GM21526 (cell line): ENCODE measurements around the gene SORCS2.

ENCODE experiments used
- ATAC-seq: cut with Tn5 transposase; IDR thresholded peaks from one replicate; pipeline ENCODE4 v1.9.1; 2021; ENCODE audit warnings: moderate library complexity; ENCODE audit not compliant: unreplicated experiment, low FRiP score

The SORCS2 gene

GRCh38 chr4:7183780-7184460, 8.4 kb upstream of the SORCS2 start:
- no peak for ATAC-seq

GRCh38 chr4:7185487-7186030, 6.8 kb upstream of the SORCS2 start:
- ATAC-seq: no peak

GRCh38 chr4:7186031-7186430, 6.3 kb upstream of the SORCS2 start:
- no peak for ATAC-seq

- ATAC-seq: no peak
These were observed 5.7 kb upstream of the SORCS2 start for GRCh38 chr4:7186516-7187167.

DNA sequence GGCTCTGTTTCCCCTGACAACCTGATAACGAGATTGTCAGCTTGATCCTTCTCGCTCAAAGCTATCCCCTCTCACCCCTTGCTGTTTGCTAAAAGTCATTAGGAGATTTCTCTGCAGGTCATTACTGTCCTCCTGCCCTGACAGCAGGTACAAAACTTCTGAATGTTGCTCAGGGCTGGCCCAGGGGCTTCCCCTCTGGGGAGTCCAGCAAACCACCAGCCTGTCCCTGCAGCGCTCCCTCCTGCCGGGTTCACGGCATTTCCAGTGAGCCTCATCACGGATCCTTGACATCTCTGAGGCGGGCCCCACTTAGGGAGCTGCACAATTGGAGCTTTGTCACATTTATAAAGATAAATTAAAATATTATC, 5.2 kb upstream of the SORCS2 start:
- ATAC-seq: no peak

- no peak for ATAC-seq
These were observed 4.6 kb upstream of the SORCS2 start for GRCh38 chr4:7187691-7188090.

DNA sequence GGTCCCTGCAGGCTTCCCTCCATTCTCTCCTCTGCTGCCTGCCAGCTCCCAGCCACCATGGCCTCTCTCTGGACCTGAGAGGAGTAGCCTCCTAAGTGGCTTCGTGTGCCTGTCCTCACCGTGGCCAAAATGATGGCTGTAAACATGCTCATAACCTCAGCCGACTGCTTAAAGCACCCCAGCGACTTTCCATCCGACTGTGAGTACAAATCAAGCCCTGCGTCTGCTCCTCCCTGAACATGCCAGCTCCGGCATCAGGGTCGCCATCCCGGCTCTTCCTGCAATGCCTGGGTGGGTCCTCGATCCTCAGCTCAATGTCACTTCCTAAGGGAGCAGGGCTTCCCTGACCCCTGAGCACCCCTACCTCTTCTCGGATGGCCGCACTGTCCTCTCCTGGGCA, 3.3 kb upstream of the SORCS2 start:
- ATAC-seq: no peak

DNA sequence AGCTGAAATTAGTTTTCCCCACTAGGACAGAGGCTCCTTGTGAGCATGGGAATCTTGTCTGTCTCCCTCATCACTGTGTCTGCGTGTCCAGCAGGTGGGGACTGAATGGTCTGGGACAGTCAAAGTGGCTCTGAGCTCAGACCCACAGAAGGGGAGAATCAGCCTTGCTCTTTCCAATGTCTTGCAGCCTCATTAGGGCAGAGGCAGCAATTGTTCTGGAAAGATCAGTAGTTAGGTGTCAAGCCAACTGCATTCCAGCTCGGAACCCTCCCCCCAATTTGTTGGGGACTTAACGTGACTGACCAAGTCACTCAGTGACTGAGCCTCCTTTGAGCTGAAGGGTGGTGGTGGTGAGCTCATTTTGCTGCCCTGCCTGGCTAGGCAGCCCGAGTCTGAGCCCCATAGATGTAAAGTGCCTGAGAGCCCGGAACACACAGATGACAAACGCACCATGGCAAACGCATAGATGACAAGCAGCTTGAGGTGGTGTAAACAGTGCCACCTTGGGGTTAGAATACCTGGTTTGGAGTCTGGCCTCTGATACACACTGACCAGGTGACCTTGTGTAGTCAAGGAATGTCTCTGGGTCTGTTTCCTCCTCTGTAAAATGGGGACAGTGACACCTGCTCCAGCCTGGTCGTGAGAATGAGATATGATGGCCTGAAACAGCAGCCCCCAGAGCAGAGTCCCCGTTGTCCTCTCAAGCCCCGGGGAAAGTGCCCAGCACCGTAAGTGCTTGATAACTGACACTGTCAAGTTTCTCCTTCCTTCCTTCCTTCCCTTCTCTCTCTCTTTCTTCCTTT, 2.7 kb upstream of the SORCS2 start:
- no peak for ATAC-seq

DNA sequence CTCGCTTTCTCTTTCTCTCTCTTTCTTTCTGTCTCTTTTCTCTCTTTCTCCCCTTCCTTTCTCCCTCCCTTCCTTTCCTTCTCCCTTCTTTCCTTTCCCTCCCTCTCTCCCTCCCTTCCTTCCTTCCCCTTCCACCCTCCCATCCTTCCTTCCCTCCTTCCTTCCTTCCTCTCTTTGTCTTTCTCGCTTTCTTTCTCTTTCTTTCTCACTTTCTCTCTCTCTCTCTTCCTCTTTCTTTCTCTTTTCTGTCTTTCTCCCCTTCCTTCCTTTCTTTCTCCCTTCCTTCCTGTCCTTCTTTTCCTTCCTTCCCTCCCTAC, 2.1 kb upstream of the SORCS2 start:
- no peak for ATAC-seq

- ATAC-seq: no peak
These were observed 1.4 kb upstream of the SORCS2 start for GRCh38 chr4:7190691-7191545.

GRCh38 chr4:7191546-7192251, 639 bp upstream of the SORCS2 start:
- no peak for ATAC-seq

DNA sequence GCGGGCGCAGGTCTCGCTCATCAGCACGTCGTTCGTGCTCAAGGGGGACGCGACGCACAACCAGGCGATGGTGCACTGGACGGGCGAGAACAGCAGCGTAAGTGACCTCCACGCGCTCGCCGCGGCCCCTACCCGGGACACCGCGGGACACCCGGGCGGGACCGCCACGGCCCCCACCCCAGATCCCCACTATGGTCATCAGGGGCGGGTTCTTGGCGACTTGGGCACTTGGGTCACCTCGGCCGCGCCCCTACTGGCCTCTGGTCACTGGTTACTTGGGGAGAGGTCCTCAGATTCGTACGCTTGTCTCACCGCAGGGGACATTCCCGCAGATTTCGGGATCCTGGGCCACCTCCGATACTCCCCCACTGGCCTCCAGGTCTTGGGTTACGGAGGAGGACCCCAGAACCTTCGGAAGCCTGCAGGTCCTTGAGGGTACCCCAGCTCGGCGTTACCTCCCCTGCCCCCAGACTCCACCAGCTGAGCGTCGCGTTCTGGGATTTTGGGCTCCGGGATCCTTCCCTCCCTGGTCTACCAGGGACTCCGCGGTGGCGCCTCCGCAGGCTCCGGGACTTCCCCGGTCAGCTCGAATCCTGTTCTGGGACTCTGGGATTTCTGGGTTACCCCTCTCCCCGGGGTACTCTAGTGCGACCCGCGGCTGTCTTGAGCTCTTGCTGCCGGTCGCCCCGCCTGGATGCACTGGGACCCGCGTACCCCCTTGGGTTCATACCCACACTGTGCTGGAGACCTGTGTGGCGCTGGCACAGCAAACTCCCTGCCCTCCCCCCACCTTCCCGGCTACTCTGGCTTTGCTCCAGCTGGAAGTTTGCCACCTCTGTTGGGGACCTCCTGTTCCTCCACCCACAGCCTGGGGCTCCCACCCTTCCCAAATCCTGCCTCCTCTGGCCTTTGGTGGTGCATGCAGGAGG, 956 bp downstream of the SORCS2 start:
- ATAC-seq: no peak

- no peak for ATAC-seq
These were observed 2.2 kb downstream of the SORCS2 start for GRCh38 chr4:7194251-7195140.

- ATAC-seq: no peak
These were observed 2.8 kb downstream of the SORCS2 start for GRCh38 chr4:7195141-7195515.

DNA sequence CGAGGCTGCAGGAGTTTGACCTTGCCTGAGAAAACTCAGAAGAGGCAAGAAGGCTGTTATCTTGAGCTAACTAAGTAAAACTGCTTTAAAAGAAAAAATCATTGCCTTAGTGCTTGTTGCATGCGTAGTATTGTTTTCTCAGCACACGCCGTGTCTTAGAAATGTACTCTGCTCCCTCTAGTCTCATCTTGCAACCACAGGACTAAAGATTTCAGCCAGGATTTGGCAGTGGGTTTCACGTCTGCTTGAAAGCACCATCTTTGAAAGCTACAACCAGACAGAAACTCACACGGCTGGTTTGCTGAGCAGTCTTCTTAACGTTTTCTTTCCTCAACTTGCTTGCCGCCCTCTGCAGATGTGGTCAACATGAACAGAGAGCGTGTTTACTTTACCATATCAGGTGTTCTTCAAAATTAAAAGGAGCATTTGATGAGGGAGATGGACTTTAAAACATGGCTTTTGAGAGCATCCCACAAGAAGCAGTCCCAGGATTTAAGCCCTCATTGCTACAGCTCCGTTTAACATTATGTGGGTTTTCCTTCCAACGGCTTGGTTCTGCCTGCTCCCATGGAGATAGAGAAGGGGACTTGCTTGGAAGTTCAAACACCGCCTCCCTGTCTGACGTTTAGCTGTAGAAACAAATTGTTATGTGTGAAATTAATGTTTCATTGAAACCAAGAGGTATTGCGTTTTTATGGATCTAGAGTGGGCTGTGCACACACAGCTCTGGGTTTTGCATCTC, 3.4 kb downstream of the SORCS2 start:
- ATAC-seq: no peak

GRCh38 chr4:7196288-7196651, 3.9 kb downstream of the SORCS2 start:
- ATAC-seq: no peak

DNA sequence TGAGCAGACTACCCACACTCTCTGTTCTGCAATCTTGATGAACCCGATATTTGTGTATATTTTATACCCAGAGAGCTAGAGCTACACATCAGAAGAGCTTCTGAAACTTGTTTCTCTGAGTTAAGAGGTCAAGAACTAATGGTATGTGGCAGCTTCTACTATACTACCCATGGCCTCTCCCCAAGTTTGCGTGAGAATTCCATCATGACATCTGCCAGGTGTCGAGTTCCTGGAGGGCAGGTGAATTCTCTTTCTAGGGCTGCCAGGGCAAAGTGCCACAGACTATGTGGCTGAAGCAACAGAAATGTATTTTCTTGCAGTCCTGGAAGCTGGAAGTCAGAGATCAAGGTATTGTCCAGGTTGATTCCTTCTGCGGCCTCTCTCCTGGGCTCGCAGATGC, 4.4 kb downstream of the SORCS2 start:
- ATAC-seq: no peak

GRCh38 chr4:7197910-7198309, 5.6 kb downstream of the SORCS2 start:
- ATAC-seq: no peak
